ENCODE results near the gene PRKG1.

GRCh38 chr10:51203359-51203758 is 129.1 kb downstream of the PRKG1 start:
- no peak for TF ChIP-seq CTCF (IDR thresholded peaks at IDR 0.05; ENCODE audit: low read depth, low read length, poor library complexity, severe bottlenecking)
- no peak for TF ChIP-seq EZH2phosphoT487 (IDR thresholded peaks at IDR 0.05; ENCODE audit: borderline replicate concordance, low read length)
